Motor neuron (in vitro differentiated cells): ENCODE data around the gene MMS22L. TPM values are rescaled to one million over a fixed set of nuclear protein-coding genes. Genes with fewer than 3 reads are reported as not detected.

Experiments used
- ATAC-seq, 8 experiments: fragments of 200-7000 bp; cut with Tn5 transposase; replicated peaks in 6 of 8; 2 replicates each; pipeline ENCODE4 v1.8.0; 2021; ENCODE audit warnings: mild to moderate bottlenecking in 8 of 8, moderate library complexity in 8 of 8
- H3K27ac ChIP-seq, 2 donors: fragments of 250-450 bp; sonication (Bioruptor Pico); 2 replicates each; pipeline ENCODE4 v1.9.0; 2021; ENCODE audit warnings: antibody characterized with exemption in 2 of 2, mild to moderate bottlenecking in 2 of 2, moderate library complexity in 1 of 2
- H3K4me1 ChIP-seq, 2 donors: fragments of 250-450 bp; sonication (Bioruptor Pico); replicated peaks in 1 of 2; 2 replicates each; pipeline ENCODE4 v1.6.1; 2021; ENCODE audit warnings: antibody characterized with exemption in 2 of 2, mild to moderate bottlenecking in 2 of 2, moderate library complexity in 1 of 2
- H3K4me3 ChIP-seq, 5 donors: fragments of 250-450 bp; sonication (Bioruptor Pico); 2 replicates each; pipeline ENCODE4 v1.9.0; 2021; ENCODE audit warnings: antibody characterized with exemption in 5 of 5, mild to moderate bottlenecking in 5 of 5, moderate library complexity in 4 of 5
- WGBS, 10 experiments: fragments of 450-650 bp; shearing (Covaris generic); methylation state at CpG; one replicate each; pipeline ENCODE4 v1.0.0; 2022; 5-methylcytosine and 5-hydroxymethylcytosine counted together
- in situ Hi-C, 9 experiments: fragments of 400-800 bp; cut with MboI; loops; one replicate each; pipeline ENCODE4 v1.15.0; 2021; ENCODE audit warnings: low sequenced_read_pairs in 9 of 9, low pct_unique_long_range_greater_than_20kb in 2 of 9; ENCODE audit not compliant: unreplicated experiment in 9 of 9
- total RNA-seq, 8 experiments: library from RNA; unstranded; fragments of 300-600 nt; gene quantifications; 2 replicates each; pipeline versions ENCODE4 v1.2.3 to v1.2.4, GENCODE V29; 2022

Gene MMS22L
- total RNA-seq, 8 experiments from 2014 or later = 2.4 to 22.2 (median 5.9) TPM

- H3K4me1 ChIP-seq = peaks cover 3 to 10% of the 10 kb centered on the region in 2 donors
- H3K4me3 ChIP-seq = peak overlapping the region in 4 of 5 donors; percentile 5 to 28 (median 12)
- WGBS, 10 experiments = 0 to 60% (median 18%) methylated on average over 1 to 6 of the region's 6 CpGs; no CpG with 5 or more reads in 1 of the 10 experiments
- in situ Hi-C loops = loop anchor here in 1 of 9 experiments (25.0 kb wide), 1 partner anchor 172 kb away; no protein-coding TSS in a partner anchor
- ATAC-seq = peak; percentile 96 to 99 (median 98)
- peak overlapping the region in 1 of 2 donors; percentile 44 for H3K27ac ChIP-seq
Measured at GRCh38 chr6:97215157-97215769, 67.8 kb downstream of the MMS22L start.

GRCh38 chr6:97214671-97215070 is 68.3 kb downstream of the MMS22L start:
- peak overlapping the region in 1 of 5 donors; percentile 28 for H3K4me3 ChIP-seq
- H3K27ac ChIP-seq = no peak overlapping the region
- H3K4me1 ChIP-seq = peaks cover 3 to 10% of the 10 kb centered on the region in 2 donors
- no peak for ATAC-seq
- in situ Hi-C loops = loop anchor here in 1 of 9 experiments (25.0 kb wide), 1 partner anchor 173 kb away; no protein-coding TSS in a partner anchor
- 34 to 70% (median 49%) methylated on average over 2 of the region's 2 CpGs; no CpG with 5 or more reads in 1 of the 10 experiments for WGBS, 10 experiments

DNA sequence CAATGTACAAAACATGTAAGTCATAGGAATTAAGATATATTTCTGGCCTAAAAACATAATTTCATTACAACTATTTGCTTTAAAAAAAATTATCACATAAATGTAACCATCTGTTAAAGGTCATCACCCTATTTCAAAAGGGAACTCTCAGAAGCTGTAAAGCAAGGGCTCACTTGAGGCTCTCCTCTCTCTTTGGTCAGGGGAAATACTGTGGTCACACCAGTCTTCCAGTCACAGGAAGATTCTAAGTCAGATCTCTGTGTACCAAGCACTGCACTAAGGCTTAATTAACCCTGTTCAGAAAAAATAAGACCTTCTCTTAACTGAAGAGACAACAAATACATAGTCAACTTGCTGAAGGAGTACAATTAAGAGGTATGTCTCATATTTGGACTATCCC is 75.6 kb downstream of the MMS22L start:
- peaks cover 5% of the 10 kb centered on the region in 2 donors for H3K4me1 ChIP-seq
- no peak overlapping the region for H3K4me3 ChIP-seq
- no peak overlapping the region for H3K27ac ChIP-seq
- in situ Hi-C loops = loop anchor here in 1 of 9 experiments (25.0 kb wide), 1 partner anchor 180 kb away; no protein-coding TSS in a partner anchor
- ATAC-seq = no peak

DNA sequence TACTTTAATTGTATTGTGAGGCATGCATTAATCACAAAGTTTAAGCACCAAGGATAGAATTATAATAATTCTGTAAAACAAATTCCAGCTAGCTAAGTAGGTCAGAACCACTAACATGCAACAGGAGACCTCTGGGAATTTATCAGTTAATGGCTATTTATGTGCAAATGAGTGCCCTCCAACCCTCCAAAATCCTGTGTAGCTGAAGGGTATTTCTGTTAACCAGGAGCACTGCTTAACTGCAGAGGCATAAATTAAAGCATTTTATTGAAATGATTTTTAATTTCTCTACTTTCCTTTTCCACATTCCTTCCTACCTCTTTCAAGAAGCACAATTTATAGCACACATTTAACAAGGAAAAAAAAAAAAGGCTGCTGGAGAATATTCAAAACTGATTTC is 77.0 kb downstream of the MMS22L start:
- Histone ChIP-seq H3K4me3 (no peak overlapping the region), H3K4me1 (peaks cover 5% of the 10 kb centered on the region in 2 donors), H3K27ac (no peak overlapping the region)
- in situ Hi-C loops = loop anchor here in 1 of 9 experiments (25.0 kb wide), 1 partner anchor 181 kb away; no protein-coding TSS in a partner anchor
- ATAC-seq = no peak

DNA sequence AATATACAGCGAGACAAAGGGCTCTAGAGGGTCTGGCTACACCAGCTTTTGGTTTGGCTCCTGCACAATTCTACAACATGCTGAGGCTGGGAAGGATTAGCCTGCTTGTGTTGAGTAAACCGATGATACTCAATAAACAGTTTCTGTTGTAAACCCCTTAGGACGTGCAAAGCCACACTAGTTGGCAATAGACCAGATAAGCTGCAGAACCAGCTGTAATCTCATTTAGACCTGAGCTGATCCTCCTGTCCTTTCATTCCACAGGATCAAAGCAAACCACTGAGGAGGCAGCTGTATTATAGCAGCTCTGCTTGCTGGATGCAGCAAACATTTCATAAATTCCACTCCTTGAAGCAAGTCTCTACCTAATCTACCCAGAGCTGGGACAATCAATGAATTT is 79.7 kb downstream of the MMS22L start:
- no peak overlapping the region for H3K27ac ChIP-seq
- peaks cover 5% of the 10 kb centered on the region in 2 donors for H3K4me1 ChIP-seq
- in situ Hi-C loops = loop anchor here in 1 of 9 experiments (25.0 kb wide), 1 partner anchor 184 kb away; no protein-coding TSS in a partner anchor
- no peak overlapping the region for H3K4me3 ChIP-seq
- no peak for ATAC-seq
- 14 to 100% (median 85%) methylated on average over 1 to 3 of the region's 3 CpGs; no CpG with 5 or more reads in 2 of the 10 experiments for WGBS, 10 experiments

DNA sequence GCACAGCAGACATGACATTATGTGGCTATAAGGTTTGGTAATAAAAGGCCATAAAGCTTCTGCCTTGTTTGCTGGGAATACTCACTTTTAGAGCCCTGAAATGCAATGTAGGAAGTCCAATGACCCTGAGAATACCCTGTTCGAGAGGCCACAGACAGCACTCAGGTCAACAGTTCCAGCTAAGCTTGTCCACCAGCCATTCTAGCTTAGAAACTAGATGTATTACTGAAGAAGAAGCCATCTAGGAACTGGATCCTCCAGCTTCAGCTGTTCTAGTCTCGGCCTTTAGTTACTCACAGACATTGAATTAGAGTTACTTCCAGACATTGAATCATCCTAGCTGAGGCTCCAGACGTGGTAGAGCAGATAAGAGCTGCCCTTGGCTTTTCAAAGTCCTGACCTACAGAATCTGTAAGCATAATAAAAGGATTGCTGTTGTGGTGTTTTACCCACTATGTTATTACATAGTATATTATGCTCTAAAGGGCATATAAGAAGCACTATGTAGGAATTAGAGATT is 84.9 kb downstream of the MMS22L start:
- ATAC-seq = no peak
- in situ Hi-C loops = loop anchor here in 3 of 9 experiments (25.0 kb wide), 2 partner anchors 189 to 1639 kb away; partner anchors contain the start of gene POU3F2 (in 1 of the 3)
- H3K27ac ChIP-seq = no peak overlapping the region
- no peak overlapping the region for H3K4me3 ChIP-seq
- WGBS, 10 experiments = 75 to 94% (median 87%) methylated on average over 1 to 3 of the region's 3 CpGs; no CpG with 5 or more reads in 4 of the 10 experiments
- H3K4me1 ChIP-seq = no peaks in the 10 kb centered on the region

- ATAC-seq = no peak
- in situ Hi-C loops = loop anchor here in 3 of 9 experiments (25.0 kb wide), 2 partner anchors 192 to 1642 kb away; partner anchors contain the start of gene POU3F2 (in 1 of the 3)
- no peaks in the 10 kb centered on the region for H3K4me1 ChIP-seq
- no peak overlapping the region for H3K27ac ChIP-seq
- 57 to 100% (median 83%) methylated on average over 1 of the region's 1 CpG; no CpG with 5 or more reads in 1 of the 10 experiments for WGBS, 10 experiments
- no peak overlapping the region for H3K4me3 ChIP-seq
Measured at GRCh38 chr6:97195117-97195516, 87.9 kb downstream of the MMS22L start.

DNA sequence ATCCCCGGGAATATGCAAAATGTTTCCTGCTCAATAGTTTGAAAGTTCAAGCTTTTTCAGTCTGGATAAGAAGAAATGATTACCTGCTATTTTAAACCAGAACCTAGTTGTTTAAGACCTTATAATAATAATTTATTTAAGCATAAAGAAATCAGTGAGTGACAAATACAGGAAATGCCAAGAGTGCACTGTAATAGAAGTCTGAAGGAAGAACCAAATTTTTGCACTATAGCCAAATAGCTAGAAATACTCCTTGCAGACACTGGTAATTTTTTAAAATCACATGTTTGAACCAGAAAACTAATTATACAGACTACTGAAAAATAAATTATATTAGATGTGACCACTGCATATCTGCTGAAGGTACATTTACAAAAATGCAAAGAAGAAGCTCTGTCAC is 93.2 kb downstream of the MMS22L start:
- Histone ChIP-seq H3K4me1 (no peaks in the 10 kb centered on the region), H3K27ac (no peak overlapping the region), H3K4me3 (no peak overlapping the region)
- 44 to 100% (median 86%) methylated on average over 1 of the region's 1 CpG; no CpG with 5 or more reads in 1 of the 10 experiments for WGBS, 10 experiments
- no peak for ATAC-seq
- in situ Hi-C loops = loop anchor here in 4 of 9 experiments (10.0 to 25.0 kb wide), 3 partner anchors 198 to 1648 kb away; partner anchors contain the start of gene POU3F2 (in 1 of the 4)

GRCh38 chr6:97187951-97188350 is 95.1 kb downstream of the MMS22L start:
- Histone ChIP-seq H3K4me3 (no peak overlapping the region), H3K4me1 (no peaks in the 10 kb centered on the region), H3K27ac (no peak overlapping the region)
- ATAC-seq = no peak
- in situ Hi-C loops = loop anchor here in 4 of 9 experiments (10.0 to 25.0 kb wide), 3 partner anchors 199 to 1649 kb away; partner anchors contain the start of gene POU3F2 (in 1 of the 4)

GRCh38 chr6:97186416-97186999 is 96.5 kb downstream of the MMS22L start:
- Histone ChIP-seq H3K4me1 (no peaks in the 10 kb centered on the region), H3K4me3 (no peak overlapping the region), H3K27ac (no peak overlapping the region)
- ATAC-seq = peak; percentile 63 to 81 (median 75)
- 15 to 33% (median 30%) methylated on average over 2 to 3 of the region's 3 CpGs; no CpG with 5 or more reads in 2 of the 10 experiments for WGBS, 10 experiments
- in situ Hi-C loops = loop anchor here in 4 of 9 experiments (10.0 to 25.0 kb wide), 3 partner anchors 201 to 1651 kb away; partner anchors contain the start of gene POU3F2 (in 1 of the 4)

GRCh38 chr6:97177905-97178304 is 105.1 kb downstream of the MMS22L start:
- ATAC-seq = peak in 1 of 8 experiments; percentile 84
- Histone ChIP-seq H3K4me1 (no peaks in the 10 kb centered on the region), H3K4me3 (no peak overlapping the region), H3K27ac (no peak overlapping the region)
- 64 to 100% (median 93%) methylated on average over 1 to 3 of the region's 3 CpGs; no CpG with 5 or more reads in 2 of the 10 experiments for WGBS, 10 experiments
- in situ Hi-C loops = loop anchor here in 3 of 9 experiments (25.0 kb wide), 2 partner anchors 209 to 1659 kb away; partner anchors contain the start of gene POU3F2 (in 1 of the 3)

- ATAC-seq = no peak
- Histone ChIP-seq H3K4me3 (no peak overlapping the region), H3K27ac (no peak overlapping the region), H3K4me1 (no peaks in the 10 kb centered on the region)
- in situ Hi-C loops = loop anchor here in 3 of 9 experiments (25.0 kb wide), 2 partner anchors 211 to 1661 kb away; partner anchors contain the start of gene POU3F2 (in 1 of the 3)
- WGBS, 10 experiments = 63 to 100% (median 88%) methylated on average over 1 to 2 of the region's 2 CpGs
Measured at GRCh38 chr6:97176468-97176867, 106.5 kb downstream of the MMS22L start.
